Right lung (tissue), 5 donors: ENCODE results near the gene PREB. TPM values are rescaled to one million over a fixed set of nuclear protein-coding genes. Genes with fewer than 3 reads are reported as not detected.

Experiments
- DNase-seq, 2 donors: peaks; one replicate each; pipeline ENCODE4 v3.0.0-alpha.2; 2013
- polyA plus RNA-seq, 5 donors: library from polyadenylated mRNA; unstranded; fragments of 120-200 nt; gene quantifications; one replicate each; pipeline versions ENCODE4 v1.2.1 to v1.2.3, GENCODE V29; 2013; ENCODE audit warnings: inconsistent platforms in 1 of 5, low replicate concordance in 1 of 5; ENCODE audit not compliant: insufficient read length in 5 of 5, insufficient read depth in 1 of 5

Gene PREB
- polyA plus RNA-seq, 5 donors = 32.5 to 43.8 (median 40.0) TPM

GRCh38 chr2:27155069-27155520 lies 20.7 kb upstream of the PREB start:
- no peak for DNase-seq

GRCh38 chr2:27154488-27154887 lies 20.1 kb upstream of the PREB start:
- DNase-seq = no peak

GRCh38 chr2:27152796-27153464 lies 18.5 kb upstream of the PREB start:
- no peak for DNase-seq

GRCh38 chr2:27152102-27152795 lies 17.8 kb upstream of the PREB start:
- DNase-seq = no peak

- DNase-seq = no peak
Observed at GRCh38 chr2:27150639-27151230, 16.3 kb upstream of the PREB start.

GRCh38 chr2:27149570-27150405 lies 15.4 kb upstream of the PREB start:
- DNase-seq = no peak

GRCh38 chr2:27148801-27149439 lies 14.5 kb upstream of the PREB start, which contains the start of gene TCF23:
Gene TCF23 (plus strand): TSS chr2:27149004. CDS start chr2:27149134, 130 bp downstream.
- no peak for DNase-seq

- no peak for DNase-seq
Observed at GRCh38 chr2:27147935-27148334, 13.5 kb upstream of the PREB start.

GRCh38 chr2:27145682-27146081 lies 11.2 kb upstream of the PREB start:
- no peak for DNase-seq

- DNase-seq = no peak
Observed at GRCh38 chr2:27143285-27143684, 8.8 kb upstream of the PREB start.

- no peak for DNase-seq
Observed at GRCh38 chr2:27139310-27139709, 4.9 kb upstream of the PREB start, which contains the start of gene PRR30. Gene PRR30 (minus strand): TSS chr2:27139410. CDS start chr2:27138329, 1,081 bp downstream.

GRCh38 chr2:27138111-27138510 lies 3.7 kb upstream of the PREB start:
- no peak for DNase-seq

GRCh38 chr2:27137322-27137935 lies 3.0 kb upstream of the PREB start:
- no peak for DNase-seq

GRCh38 chr2:27136751-27137150 lies 2.3 kb upstream of the PREB start:
- DNase-seq = no peak

GRCh38 chr2:27135478-27135955 lies 1.1 kb upstream of the PREB start:
- DNase-seq = no peak

- DNase-seq = no peak
Observed at GRCh38 chr2:27134781-27135477, 493 bp upstream of the PREB start.

GRCh38 chr2:27133195-27133875 lies 1.1 kb downstream of the PREB start:
- DNase-seq = no peak

- DNase-seq = no peak
Observed at GRCh38 chr2:27131429-27131828, 3.0 kb downstream of the PREB start.

GRCh38 chr2:27130396-27130795 lies 4.0 kb downstream of the PREB start:
- no peak for DNase-seq
